AG04450 (cell line): Measurements from ENCODE around the gene PALLD. TPM values are rescaled to one million over a fixed set of nuclear protein-coding genes. Genes with fewer than 3 reads are reported as not detected.

Experiments used
- CTCF ChIA-PET: fragments of 300-600, 350-600 bp; formaldehyde crosslinking; extraction: SDS; loops from one replicate; lab custom pipeline; 2022; ENCODE audit warnings: antibody characterized with exemption, inconsistent platforms; lab: Charles Lee
- POLR2A ChIA-PET: fragments of 350-600 bp; formaldehyde crosslinking; extraction: SDS; loops from one replicate; lab custom pipeline; 2021; ENCODE audit warnings: antibody characterized with exemption, inconsistent platforms; lab: Yijun Ruan, JAX
- DNase-seq: peaks from one replicate; pipeline ENCODE4 v3.0.0-alpha.2; 2011; ENCODE audit warnings: low read depth, low spot score
- H3K27ac ChIP-seq: one replicate; pipeline ENCODE4 v1.5.1; 2012; ENCODE audit warnings: low read depth, low read length, control low read depth
- H3K27me3 ChIP-seq: one replicate; pipeline ENCODE4 v1.6.0; 2012; ENCODE audit warnings: low read length; ENCODE audit not compliant: control insufficient read depth, insufficient read depth
- H3K4me3 ChIP-seq: 2 replicates; pipeline ENCODE4 v1.5.1; 2011; ENCODE audit warnings: mild to moderate bottlenecking, low read depth, low read length, control low read depth
- H3K9me3 ChIP-seq: 2 replicates; pipeline ENCODE4 v1.5.1; 2012; ENCODE audit warnings: low read length; ENCODE audit not compliant: control insufficient read depth, insufficient read depth
- CTCF ChIP-seq: IDR thresholded peaks from 2 replicates; pipeline ENCODE4 v1.5.1; 2011; ENCODE audit warnings: low read depth, low read length, control low read depth, inconsistent platforms
- polyA plus RNA-seq: library from polyadenylated mRNA; depleted of rRNA; stranded (reverse); fragments of >200 nt; gene quantifications from 2 replicates; pipeline ENCODE4 v1.2.3, GENCODE V29; 2011

PALLD gene
- polyA plus RNA-seq, 1 experiment: 159 TPM

- DNase-seq: no peak
- no peak overlapping the region for H3K4me3 ChIP-seq
- H3K27me3 ChIP-seq: no peaks in the 10 kb centered on the region
- no peak overlapping the region for H3K27ac ChIP-seq
- TF ChIP-seq CTCF: no peak
- ChIA-PET POLR2A (interaction anchor here (0.5 to 0.6 kb wide), 2 partner anchors 70 to 317 kb away, joined by 3 read pairs; no protein-coding TSS in a partner anchor), CTCF (interaction anchor here (0.5 to 1.7 kb wide), 6 partner anchors 8 to 22 kb away, joined by 3 to 5 read pairs (median 4); no protein-coding TSS in a partner anchor)
- H3K9me3 ChIP-seq: no peaks in the 10 kb centered on the region
Measured at GRCh38 chr4:168604496-168605373, 107.9 kb downstream of the PALLD start.

GRCh38 chr4:168605411-168605810, 108.6 kb downstream of the PALLD start:
- Histone ChIP-seq H3K4me3 (no peak overlapping the region), H3K9me3 (no peaks in the 10 kb centered on the region), H3K27me3 (no peaks in the 10 kb centered on the region), H3K27ac (no peak overlapping the region)
- DNase-seq: no peak
- no peak for TF ChIP-seq CTCF
- POLR2A ChIA-PET: interaction anchor here (0.6 kb wide), 1 partner anchor 69 kb away, joined by 3 read pairs; no protein-coding TSS in a partner anchor
- CTCF ChIA-PET: interaction anchor here (0.5 to 1.7 kb wide), 6 partner anchors 9 to 21 kb away, joined by 3 to 5 read pairs (median 4); no protein-coding TSS in a partner anchor

GRCh38 chr4:168607215-168607614, 110.4 kb downstream of the PALLD start:
- no peak for DNase-seq
- no peak for TF ChIP-seq CTCF
- Histone ChIP-seq H3K27ac (no peak overlapping the region), H3K27me3 (no peaks in the 10 kb centered on the region), H3K9me3 (no peaks in the 10 kb centered on the region), H3K4me3 (no peak overlapping the region)
- ChIA-PET CTCF (no interaction called here), POLR2A (no interaction called here)

GRCh38 chr4:168608771-168609170, 111.9 kb downstream of the PALLD start:
- no peak for TF ChIP-seq CTCF
- POLR2A ChIA-PET: interaction anchor here (0.6 kb wide), 1 partner anchor 10 kb away, joined by 3 read pairs; no protein-coding TSS in a partner anchor
- Histone ChIP-seq H3K9me3 (no peaks in the 10 kb centered on the region), H3K4me3 (no peak overlapping the region), H3K27me3 (no peaks in the 10 kb centered on the region), H3K27ac (no peak overlapping the region)
- DNase-seq: no peak
- CTCF ChIA-PET: interaction anchor here (0.6 to 1.4 kb wide), 3 partner anchors 23 to 174 kb away, joined by 3 to 7 read pairs (median 7); no protein-coding TSS in a partner anchor

- CTCF ChIA-PET: interaction anchor here (0.6 kb wide), 1 partner anchor 173 kb away, joined by 7 read pairs; no protein-coding TSS in a partner anchor
Measured at GRCh38 chr4:168609369-168609768, 112.5 kb downstream of the PALLD start.

More at GRCh38 chr4:168609369-168609768, 112.5 kb downstream of the PALLD start:
- POLR2A ChIA-PET: no interaction called here
- no peak overlapping the region for H3K4me3 ChIP-seq
- no peaks in the 10 kb centered on the region for H3K27me3 ChIP-seq
- no peak for TF ChIP-seq CTCF
- no peak overlapping the region for H3K27ac ChIP-seq
- no peak for DNase-seq
- no peaks in the 10 kb centered on the region for H3K9me3 ChIP-seq
